Liver (tissue), 9 donors: ENCODE results near the gene OTOG. TPM values are rescaled to one million over a fixed set of nuclear protein-coding genes. Genes with fewer than 3 reads are reported as not detected.
A peak's percentile ranks its signal among the peaks of the same experiment; 100 is the strongest.

Experiments used
- DNase-seq: peaks from one replicate; pipeline ENCODE4 v3.0.0-alpha.2; 2017; ENCODE audit warnings: low spot score
- H3K27ac ChIP-seq, 2 donors: one replicate each; pipeline ENCODE4 v1.7.0; 2013; ENCODE audit warnings: inconsistent platforms in 2 of 2, low read length in 2 of 2, control low read depth in 1 of 2, low read depth in 1 of 2, mild to moderate bottlenecking in 1 of 2
- H3K27me3 ChIP-seq, 4 donors: one replicate each; pipeline versions ENCODE4 v1.6.1 to v1.7.0; 2013; ENCODE audit warnings: low read length in 3 of 4, inconsistent platforms in 1 of 4, mild to moderate bottlenecking in 1 of 4, moderate library complexity in 1 of 4; ENCODE audit not compliant: control insufficient read depth in 4 of 4, insufficient read depth in 4 of 4
- H3K36me3 ChIP-seq, 4 donors: one replicate each; pipeline versions ENCODE4 v1.6.1 to v1.7.0; 2013; ENCODE audit warnings: low read length in 3 of 4, mild to moderate bottlenecking in 3 of 4, low read depth in 1 of 4, moderate library complexity in 1 of 4; ENCODE audit not compliant: control insufficient read depth in 4 of 4, insufficient read depth in 3 of 4
- H3K4me1 ChIP-seq, 4 donors: one replicate each; pipeline versions ENCODE4 v1.6.1 to v1.7.0; 2013; ENCODE audit warnings: low read length in 3 of 4, mild to moderate bottlenecking in 3 of 4, moderate library complexity in 1 of 4; ENCODE audit not compliant: control insufficient read depth in 4 of 4, insufficient read depth in 4 of 4
- H3K4me3 ChIP-seq, 3 donors: one replicate each; pipeline versions ENCODE4 v1.6.1 to v1.7.0; 2013; ENCODE audit warnings: low read length in 3 of 3, control low read depth in 1 of 3, low read depth in 1 of 3, mild to moderate bottlenecking in 1 of 3
- H3K9ac ChIP-seq, 2 donors: one replicate each; pipeline ENCODE4 v1.7.0; 2013; ENCODE audit warnings: low read length in 2 of 2, mild to moderate bottlenecking in 2 of 2, moderate library complexity in 2 of 2, control low read depth in 1 of 2, low read depth in 1 of 2
- H3K9me3 ChIP-seq, 4 donors: one replicate each; pipeline versions ENCODE4 v1.6.1 to v1.7.0; 2013; ENCODE audit warnings: low read length in 3 of 4; ENCODE audit not compliant: control insufficient read depth in 4 of 4
- ATF3 ChIP-seq: IDR thresholded peaks from 2 replicates; pipeline ENCODE4 v1.6.1; 2016; ENCODE audit warnings: antibody characterized with exemption
- FOXA1 ChIP-seq: IDR thresholded peaks from 2 replicates; pipeline ENCODE4 v1.6.1; 2016; ENCODE audit warnings: antibody characterized with exemption
- FOXA2 ChIP-seq: IDR thresholded peaks from 2 replicates; pipeline ENCODE4 v1.6.1; 2016; ENCODE audit warnings: antibody characterized with exemption
- GABPA ChIP-seq, 2 donors: IDR thresholded peaks in 1 of 2; conservative IDR thresholded peaks in 1 of 2; 2 replicates each; pipeline ENCODE4 v1.6.1; 2016; ENCODE audit warnings: antibody characterized with exemption in 2 of 2, mild to moderate bottlenecking in 1 of 2, moderate library complexity in 1 of 2
- HNF4A ChIP-seq, 2 donors: conservative IDR thresholded peaks; 2 replicates each; pipeline ENCODE4 v1.6.1; 2016; ENCODE audit warnings: antibody characterized with exemption in 2 of 2, mild to moderate bottlenecking in 2 of 2
- HNF4G ChIP-seq: IDR thresholded peaks from 2 replicates; pipeline ENCODE4 v1.6.1; 2016; ENCODE audit warnings: antibody characterized with exemption
- JUND ChIP-seq, 2 donors: IDR thresholded peaks; 2 replicates each; pipeline ENCODE4 v1.6.1; 2016; ENCODE audit warnings: antibody characterized with exemption in 2 of 2
- MAX ChIP-seq: IDR thresholded peaks from 2 replicates; pipeline ENCODE4 v1.6.1; 2016; ENCODE audit warnings: antibody characterized with exemption
- NR2F2 ChIP-seq: IDR thresholded peaks from 2 replicates; pipeline ENCODE4 v1.6.1; 2016; ENCODE audit warnings: antibody characterized with exemption
- RAD21 ChIP-seq, 2 donors: IDR thresholded peaks; 2 replicates each; pipeline ENCODE4 v1.6.1; 2016; ENCODE audit warnings: antibody characterized with exemption in 2 of 2, mild to moderate bottlenecking in 2 of 2
- REST ChIP-seq: IDR thresholded peaks from 2 replicates; pipeline ENCODE4 v1.6.1; 2016; ENCODE audit warnings: antibody characterized with exemption, mild to moderate bottlenecking
- RXRA ChIP-seq, 2 donors: IDR thresholded peaks; 2 replicates each; pipeline ENCODE4 v1.6.1; 2017 to 2018; ENCODE audit warnings: antibody characterized with exemption in 2 of 2, mild to moderate bottlenecking in 1 of 2
- SP1 ChIP-seq: IDR thresholded peaks from 2 replicates; pipeline ENCODE4 v1.6.1; 2018; ENCODE audit warnings: antibody characterized with exemption, mild to moderate bottlenecking
- TAF1 ChIP-seq: conservative IDR thresholded peaks from 2 replicates; pipeline ENCODE4 v1.6.1; 2016; ENCODE audit warnings: antibody characterized with exemption, mild to moderate bottlenecking
- YY1 ChIP-seq: IDR thresholded peaks from 2 replicates; pipeline ENCODE4 v1.6.1; 2016; ENCODE audit warnings: antibody characterized with exemption, mild to moderate bottlenecking
- WGBS: extraction: QIAGEN DNeasy Blood & Tissue Kit; methylation state at CpG from one replicate; pipeline ENCODE4 v1.1.7; 2013; 5-methylcytosine and 5-hydroxymethylcytosine counted together
- polyA plus RNA-seq, 2 donors: library from polyadenylated mRNA; stranded (reverse) in 1 of 2; unstranded in 1 of 2; fragments of 200-250 nt in 1 of 2; fragments of >200 nt in 1 of 2; fragmentation: Nextera tagmentation in 1 of 2; extraction: Ambion mirVana in 1 of 2; gene quantifications; one replicate each; pipeline versions ENCODE4 v1.2.1 to v1.2.3, GENCODE V29; 2013 to 2015
- total RNA-seq, 2 donors: library from RNA; depleted of rRNA; stranded (reverse); fragments of >200 nt; gene quantifications; one replicate each; pipeline ENCODE4 v1.2.3, GENCODE V29; 2014
- TF ChIP-seq, protein P1 (sequence below): fragments of 150-350 bp; IDR thresholded peaks from 2 replicates; pipeline ENCODE4 v1.5.1; 2017; ENCODE audit warnings: improper control_type of control experiment, low read depth, low read length; ENCODE audit not compliant: missing input control
- TF ChIP-seq, protein P2 (sequence below): IDR thresholded peaks from 2 replicates; pipeline ENCODE4 v1.6.1; 2016; ENCODE audit warnings: antibody characterized with exemption
- donor health status: healthy.
- donor health status: healthy.
- donor health status: healthy.
- donor health status: healthy.
- donor health status: healthy.

Gene OTOG
- total and polyA plus RNA-seq, 4 donors: not detected

- TF ChIP-seq FOXA1: no peak
Measured at GRCh38 chr11:17540807-17541206, 6.3 kb upstream of the OTOG start (continued).

GRCh38 chr11:17541330-17541885 lies 5.7 kb upstream of the OTOG start:
- Histone ChIP-seq H3K9me3 (no peaks in the 10 kb centered on the region), H3K9ac (no peak overlapping the region), H3K27me3 (no peaks in the 10 kb centered on the region), H3K4me3 (no peak overlapping the region), H3K27ac (no peak overlapping the region), H3K4me1 (no peaks in the 10 kb centered on the region), H3K36me3 (no peaks in the 10 kb centered on the region)
- DNase-seq: no peak
- 77% methylated on average over 4 of the region's 4 CpGs for WGBS
- TF ChIP-seq, protein P1, sequence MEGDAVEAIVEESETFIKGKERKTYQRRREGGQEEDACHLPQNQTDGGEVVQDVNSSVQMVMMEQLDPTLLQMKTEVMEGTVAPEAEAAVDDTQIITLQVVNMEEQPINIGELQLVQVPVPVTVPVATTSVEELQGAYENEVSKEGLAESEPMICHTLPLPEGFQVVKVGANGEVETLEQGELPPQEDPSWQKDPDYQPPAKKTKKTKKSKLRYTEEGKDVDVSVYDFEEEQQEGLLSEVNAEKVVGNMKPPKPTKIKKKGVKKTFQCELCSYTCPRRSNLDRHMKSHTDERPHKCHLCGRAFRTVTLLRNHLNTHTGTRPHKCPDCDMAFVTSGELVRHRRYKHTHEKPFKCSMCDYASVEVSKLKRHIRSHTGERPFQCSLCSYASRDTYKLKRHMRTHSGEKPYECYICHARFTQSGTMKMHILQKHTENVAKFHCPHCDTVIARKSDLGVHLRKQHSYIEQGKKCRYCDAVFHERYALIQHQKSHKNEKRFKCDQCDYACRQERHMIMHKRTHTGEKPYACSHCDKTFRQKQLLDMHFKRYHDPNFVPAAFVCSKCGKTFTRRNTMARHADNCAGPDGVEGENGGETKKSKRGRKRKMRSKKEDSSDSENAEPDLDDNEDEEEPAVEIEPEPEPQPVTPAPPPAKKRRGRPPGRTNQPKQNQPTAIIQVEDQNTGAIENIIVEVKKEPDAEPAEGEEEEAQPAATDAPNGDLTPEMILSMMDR: no peak
- TF ChIP-seq MAX: no peak
- TF ChIP-seq ATF3: no peak
- no peak for TF ChIP-seq FOXA1
- no peak for TF ChIP-seq NR2F2
- no peak for TF ChIP-seq HNF4A (conservative IDR thresholded peaks at IDR 0.05)
- TF ChIP-seq JUND (IDR thresholded peaks at IDR 0.05): no peak
- no peak for TF ChIP-seq RXRA (IDR thresholded peaks at IDR 0.05)
- no peak for TF ChIP-seq SP1
- no peak for TF ChIP-seq FOXA2
- TF ChIP-seq REST: no peak
- no peak for TF ChIP-seq GABPA (IDR thresholded peaks at IDR 0.05 in 1 of 2, conservative IDR thresholded peaks at IDR 0.05 in 1 of 2)
- TF ChIP-seq TAF1: no peak
- no peak for TF ChIP-seq HNF4G

GRCh38 chr11:17542249-17542648 lies 4.8 kb upstream of the OTOG start:
- H3K9ac ChIP-seq: no peak overlapping the region
- no peaks in the 10 kb centered on the region for H3K4me1 ChIP-seq
- no peaks in the 10 kb centered on the region for H3K36me3 ChIP-seq
- no peak for DNase-seq
- H3K9me3 ChIP-seq: no peaks in the 10 kb centered on the region
- H3K27ac ChIP-seq: no peak overlapping the region
- H3K27me3 ChIP-seq: no peaks in the 10 kb centered on the region
- H3K4me3 ChIP-seq: no peak overlapping the region
- WGBS: 42% methylated on average over 4 of the region's 4 CpGs
- TF ChIP-seq, protein P2, sequence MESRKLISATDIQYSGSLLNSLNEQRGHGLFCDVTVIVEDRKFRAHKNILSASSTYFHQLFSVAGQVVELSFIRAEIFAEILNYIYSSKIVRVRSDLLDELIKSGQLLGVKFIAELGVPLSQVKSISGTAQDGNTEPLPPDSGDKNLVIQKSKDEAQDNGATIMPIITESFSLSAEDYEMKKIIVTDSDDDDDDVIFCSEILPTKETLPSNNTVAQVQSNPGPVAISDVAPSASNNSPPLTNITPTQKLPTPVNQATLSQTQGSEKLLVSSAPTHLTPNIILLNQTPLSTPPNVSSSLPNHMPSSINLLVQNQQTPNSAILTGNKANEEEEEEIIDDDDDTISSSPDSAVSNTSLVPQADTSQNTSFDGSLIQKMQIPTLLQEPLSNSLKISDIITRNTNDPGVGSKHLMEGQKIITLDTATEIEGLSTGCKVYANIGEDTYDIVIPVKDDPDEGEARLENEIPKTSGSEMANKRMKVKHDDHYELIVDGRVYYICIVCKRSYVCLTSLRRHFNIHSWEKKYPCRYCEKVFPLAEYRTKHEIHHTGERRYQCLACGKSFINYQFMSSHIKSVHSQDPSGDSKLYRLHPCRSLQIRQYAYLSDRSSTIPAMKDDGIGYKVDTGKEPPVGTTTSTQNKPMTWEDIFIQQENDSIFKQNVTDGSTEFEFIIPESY: no peak
- TF ChIP-seq ATF3 (no peak), YY1 (no peak), TAF1 (no peak), NR2F2 (no peak), HNF4G (peak; percentile 87), JUND (IDR thresholded peaks at IDR 0.05) (no peak), RAD21 (IDR thresholded peaks at IDR 0.05) (no peak)
- TF ChIP-seq, protein P1: no peak
